HepG2 (cell line): ENCODE results near the gene TLR6. TPM values are rescaled to one million over a fixed set of nuclear protein-coding genes. Genes with fewer than 3 reads are reported as not detected.

Source experiments
- ARID4A ChIP-seq: sonication (generic); formaldehyde crosslinking; IDR thresholded peaks from 2 replicates; pipeline ENCODE4 v1.5.0; 2020; ENCODE audit warnings: mild to moderate bottlenecking, missing genetic modification reagents, borderline replicate concordance
- ERF ChIP-seq: IDR thresholded peaks from 2 replicates; pipeline ENCODE4 v1.6.1; 2018; ENCODE audit warnings: missing biosample characterization, missing genetic modification reagents
- FOXA3 ChIP-seq: IDR thresholded peaks from 2 replicates; pipeline ENCODE4 v1.6.1; 2016; ENCODE audit warnings: missing genetic modification reagents, missing compliant biosample characterization
- HNRNPL ChIP-seq: fragments of 200-400 bp; formaldehyde crosslinking; IDR thresholded peaks from 2 replicates; pipeline ENCODE4 v1.6.1; 2017; ENCODE audit warnings: mild to moderate bottlenecking, low read depth, low read length
- RARA ChIP-seq: IDR thresholded peaks from 2 replicates; pipeline ENCODE4 v1.6.1; 2016; ENCODE audit warnings: missing genetic modification reagents, missing compliant biosample characterization
- RELA ChIP-seq: sonication (generic); formaldehyde crosslinking; IDR thresholded peaks from 2 replicates; pipeline ENCODE4 v1.4.0; 2020; ENCODE audit warnings: missing genetic modification reagents
- SIN3A ChIP-seq: IDR thresholded peaks from 2 replicates; pipeline ENCODE4 v1.6.1; 2011; ENCODE audit warnings: low read depth, mild to moderate bottlenecking, control low read depth, low read length, borderline replicate concordance
- SP140L ChIP-seq: sonication (generic); formaldehyde crosslinking; IDR thresholded peaks from 2 replicates; pipeline ENCODE4 v1.4.0; 2020; ENCODE audit warnings: missing genetic modification reagents, borderline replicate concordance
- TBL1XR1 ChIP-seq: fragments of 150-350 bp; IDR thresholded peaks from 2 replicates; pipeline ENCODE4 v1.6.1; 2014; ENCODE audit warnings: borderline replicate concordance, low read length; ENCODE audit not compliant: partially characterized antibody
- YEATS4 ChIP-seq: sonication (generic); formaldehyde crosslinking; IDR thresholded peaks from 2 replicates; pipeline ENCODE4 v1.4.0; 2020; ENCODE audit warnings: missing genetic modification reagents, borderline replicate concordance
- ZBTB49 ChIP-seq: sonication (generic); formaldehyde crosslinking; IDR thresholded peaks from 2 replicates; pipeline ENCODE4 v1.4.0; 2020; ENCODE audit warnings: missing genetic modification reagents, borderline replicate concordance
- ZNF124 ChIP-seq: sonication (generic); formaldehyde crosslinking; IDR thresholded peaks from 2 replicates; pipeline ENCODE4 v1.4.0; 2020; ENCODE audit warnings: missing genetic modification reagents
- ZNF557 ChIP-seq: sonication (generic); formaldehyde crosslinking; IDR thresholded peaks from 2 replicates; pipeline ENCODE4 v1.4.0; 2020; ENCODE audit warnings: missing genetic modification reagents
- ZNF644 ChIP-seq: IDR thresholded peaks from 2 replicates; pipeline ENCODE4 v1.6.1; 2016; ENCODE audit warnings: low read depth
- ZNF652 ChIP-seq: IDR thresholded peaks from 2 replicates; pipeline ENCODE4 v1.6.1; 2016; ENCODE audit warnings: low read depth, borderline replicate concordance
- polyA plus RNA-seq, 8 experiments: library from polyadenylated mRNA; depleted of rRNA in 3 of 8; stranded (reverse) in 7 of 8; unstranded in 1 of 8; fragments of >200 nt; fragmentation: Illumina TruSeq in 4 of 8; extraction: Trizol in 4 of 8; gene quantifications; 2 replicates each; pipeline versions ENCODE4 v1.2.1 to v1.2.3, GENCODE V29; 2011 to 2016; ENCODE audit warnings: low read depth in 4 of 8, missing spikeins in 1 of 8, mixed read lengths in 1 of 8; ENCODE audit not compliant: insufficient read depth in 1 of 8
- total RNA-seq, 5 experiments: library from RNA; depleted of rRNA; stranded (reverse); fragments of >200 nt; fragmentation: Illumina TruSeq; extraction: Trizol; gene quantifications; 2 replicates each; pipeline ENCODE4 v1.2.3, GENCODE V29; 2016; ENCODE audit warnings: low read depth in 1 of 5
- TF ChIP-seq, protein P1 (sequence below): sonication (generic); formaldehyde crosslinking; IDR thresholded peaks from 2 replicates; pipeline ENCODE4 v1.5.0; 2020; ENCODE audit warnings: mild to moderate bottlenecking, missing genetic modification reagents
- TF ChIP-seq, protein P2 (sequence below): IDR thresholded peaks from 2 replicates; pipeline ENCODE4 v1.6.1; 2016

Gene TLR6
- total and polyA plus RNA-seq, 2 of the 13 experiments (the other 11 are each of a cell fraction or from before 2014, with no cell fraction given): 0.33 to 0.71 TPM

DNA sequence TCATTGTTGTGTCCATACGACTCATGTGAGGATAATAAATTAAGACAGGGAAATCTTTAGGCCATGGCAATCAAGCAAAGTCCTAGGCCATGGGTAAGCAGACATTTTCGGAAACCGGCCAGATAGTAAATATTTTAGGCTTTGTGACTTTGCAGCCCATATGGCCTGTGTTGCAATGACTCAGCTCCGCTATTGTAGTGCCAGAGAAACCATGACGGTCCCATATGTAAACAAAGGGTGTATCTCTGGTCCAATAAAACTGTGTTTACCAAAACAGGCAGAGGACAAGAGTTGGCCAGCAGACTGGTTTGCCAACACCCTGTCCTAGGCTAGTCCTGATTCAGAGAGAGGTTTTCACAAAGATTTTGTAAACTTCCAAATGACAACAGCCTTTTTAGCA is 16.0 kb upstream of the TLR6 start (continued):
- TF ChIP-seq TBL1XR1 (peak; percentile 29), SIN3A (peak; percentile 50; the same call in 1 of the 2 replicates), ZBTB49 (CRISPR knock-in tag) (no peak), ERF (CRISPR knock-in tag) (peak; percentile 55; the same call in 1 of the 2 replicates), HNRNPL (no peak), ARID4A (CRISPR knock-in tag) (peak; percentile 22; the same call in 1 of the 2 replicates), ZNF644 (peak; percentile 94), FOXA3 (CRISPR knock-in tag) (peak; percentile 97), SP140L (CRISPR knock-in tag) (0 out of 2 replicates have a peak, but pooled peaks have one; percentile 15), ZNF652 (CRISPR knock-in tag) (peak; percentile 36; the same call in 1 of the 2 replicates), RARA (CRISPR knock-in tag) (0 out of 2 replicates have a peak, but pooled peaks have one; percentile 10), ZNF557 (no peak), YEATS4 (CRISPR knock-in tag) (no peak), RELA (CRISPR knock-in tag) (no peak), ZNF124 (CRISPR knock-in tag) (no peak)
- TF ChIP-seq, protein P1, sequence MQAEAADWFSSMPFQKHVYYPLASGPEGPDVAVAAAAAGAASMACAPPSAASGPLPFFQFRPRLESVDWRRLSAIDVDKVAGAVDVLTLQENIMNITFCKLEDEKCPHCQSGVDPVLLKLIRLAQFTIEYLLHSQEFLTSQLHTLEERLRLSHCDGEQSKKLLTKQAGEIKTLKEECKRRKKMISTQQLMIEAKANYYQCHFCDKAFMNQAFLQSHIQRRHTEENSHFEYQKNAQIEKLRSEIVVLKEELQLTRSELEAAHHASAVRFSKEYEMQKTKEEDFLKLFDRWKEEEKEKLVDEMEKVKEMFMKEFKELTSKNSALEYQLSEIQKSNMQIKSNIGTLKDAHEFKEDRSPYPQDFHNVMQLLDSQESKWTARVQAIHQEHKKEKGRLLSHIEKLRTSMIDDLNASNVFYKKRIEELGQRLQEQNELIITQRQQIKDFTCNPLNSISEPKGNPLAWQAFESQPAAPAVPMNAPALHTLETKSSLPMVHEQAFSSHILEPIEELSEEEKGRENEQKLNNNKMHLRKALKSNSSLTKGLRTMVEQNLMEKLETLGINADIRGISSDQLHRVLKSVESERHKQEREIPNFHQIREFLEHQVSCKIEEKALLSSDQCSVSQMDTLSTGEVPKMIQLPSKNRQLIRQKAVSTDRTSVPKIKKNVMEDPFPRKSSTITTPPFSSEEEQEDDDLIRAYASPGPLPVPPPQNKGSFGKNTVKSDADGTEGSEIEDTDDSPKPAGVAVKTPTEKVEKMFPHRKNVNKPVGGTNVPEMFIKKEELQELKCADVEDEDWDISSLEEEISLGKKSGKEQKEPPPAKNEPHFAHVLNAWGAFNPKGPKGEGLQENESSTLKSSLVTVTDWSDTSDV (CRISPR knock-in tag): no peak
- TF ChIP-seq, protein P2, sequence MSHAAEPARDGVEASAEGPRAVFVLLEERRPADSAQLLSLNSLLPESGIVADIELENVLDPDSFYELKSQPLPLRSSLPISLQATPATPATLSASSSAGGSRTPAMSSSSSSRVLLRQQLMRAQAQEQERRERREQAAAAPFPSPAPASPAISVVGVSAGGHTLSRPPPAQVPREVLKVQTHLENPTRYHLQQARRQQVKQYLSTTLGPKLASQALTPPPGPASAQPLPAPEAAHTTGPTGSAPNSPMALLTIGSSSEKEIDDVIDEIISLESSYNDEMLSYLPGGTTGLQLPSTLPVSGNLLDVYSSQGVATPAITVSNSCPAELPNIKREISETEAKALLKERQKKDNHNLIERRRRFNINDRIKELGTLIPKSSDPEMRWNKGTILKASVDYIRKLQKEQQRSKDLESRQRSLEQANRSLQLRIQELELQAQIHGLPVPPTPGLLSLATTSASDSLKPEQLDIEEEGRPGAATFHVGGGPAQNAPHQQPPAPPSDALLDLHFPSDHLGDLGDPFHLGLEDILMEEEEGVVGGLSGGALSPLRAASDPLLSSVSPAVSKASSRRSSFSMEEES (CRISPR knock-in tag): no peak
- TF ChIP-seq, all 625 proteins: peak for 78
